Loucy (cell line): ENCODE data around the gene SLC16A5.
"Not testable (repeated sequence)": the region's sequence is repeated elsewhere in the genome, so short reads cannot be mapped to it uniquely, and the experiment has no call there.

Experiments
- H2AFZ ChIP-seq: fragments of 200-600 bp; sonication (generic); 2 replicates; pipeline ENCODE4 v1.6.0; 2016; ENCODE audit warnings: antibody characterized with exemption, mild to moderate bottlenecking, low read length, moderate library complexity
- H3F3A ChIP-seq: fragments of 200-600 bp; 2 replicates; pipeline ENCODE4 v1.6.0; 2016; ENCODE audit warnings: antibody characterized with exemption, low read depth, mild to moderate bottlenecking
- H3K27me3 ChIP-seq: fragments of 200-600 bp; sonication (generic); 2 replicates; pipeline ENCODE4 v1.6.1; 2014; ENCODE audit warnings: low read length, mild to moderate bottlenecking; ENCODE audit not compliant: insufficient read depth, poor library complexity, severe bottlenecking
- H3K36me3 ChIP-seq: fragments of 200-600 bp; sonication (generic); 2 replicates; pipeline ENCODE4 v1.6.1; 2016; ENCODE audit warnings: low read length; ENCODE audit not compliant: insufficient read depth
- H3K4me1 ChIP-seq: fragments of 200-600 bp; sonication (generic); 2 replicates; pipeline ENCODE4 v1.5.1; 2014; ENCODE audit warnings: low read length, mild to moderate bottlenecking; ENCODE audit not compliant: insufficient read depth, poor library complexity, severe bottlenecking
- H3K4me2 ChIP-seq: fragments of 200-600 bp; sonication (generic); 2 replicates; pipeline ENCODE4 v1.6.0; 2014; ENCODE audit warnings: antibody characterized with exemption, low read length, low read depth, mild to moderate bottlenecking; ENCODE audit not compliant: poor library complexity, severe bottlenecking
- H3K4me3 ChIP-seq: fragments of 200-600 bp; sonication (generic); 2 replicates; pipeline ENCODE4 v1.5.1; 2014; ENCODE audit warnings: low read length, mild to moderate bottlenecking, mixed read lengths; ENCODE audit not compliant: poor library complexity, severe bottlenecking
- H3K79me2 ChIP-seq: fragments of 200-600 bp; sonication (generic); 2 replicates; pipeline ENCODE4 v1.6.1; 2014; ENCODE audit warnings: low read length; ENCODE audit not compliant: insufficient read depth
- H3K9ac ChIP-seq: fragments of 200-600 bp; sonication (generic); 2 replicates; pipeline ENCODE4 v1.6.0; 2014; ENCODE audit warnings: mild to moderate bottlenecking, low read depth, low read length, moderate library complexity; ENCODE audit not compliant: poor library complexity, severe bottlenecking
- H3K9me2 ChIP-seq: fragments of 200-600 bp; sonication (generic); replicated peaks from 2 replicates; pipeline ENCODE4 v1.6.1; 2016; ENCODE audit warnings: low read depth, low read length, mixed read lengths
- H3K9me3 ChIP-seq: fragments of 200-600 bp; sonication (generic); 2 replicates; pipeline ENCODE4 v1.6.1; 2014; ENCODE audit warnings: mild to moderate bottlenecking, antibody characterized with exemption, low read length, low read depth; ENCODE audit not compliant: insufficient read depth
- H4K20me1 ChIP-seq: fragments of 200-600 bp; sonication (generic); 2 replicates; pipeline ENCODE4 v1.6.0; 2014; ENCODE audit warnings: antibody characterized with exemption, low read length, mild to moderate bottlenecking; ENCODE audit not compliant: insufficient read depth, poor library complexity, severe bottlenecking
- EZH2phosphoT487 ChIP-seq: fragments of 200-600 bp; IDR thresholded peaks from 2 replicates; pipeline ENCODE4 v1.6.1; 2018; ENCODE audit warnings: antibody characterized with exemption, mild to moderate bottlenecking, moderate library complexity, borderline replicate concordance
- TF ChIP-seq, protein P1 (sequence below): fragments of 200-600 bp; sonication (generic); conservative IDR thresholded peaks from 2 replicates; pipeline ENCODE4 v1.5.1; 2014; ENCODE audit warnings: mild to moderate bottlenecking, antibody characterized with exemption, low read length

The SLC16A5 gene, protein sequence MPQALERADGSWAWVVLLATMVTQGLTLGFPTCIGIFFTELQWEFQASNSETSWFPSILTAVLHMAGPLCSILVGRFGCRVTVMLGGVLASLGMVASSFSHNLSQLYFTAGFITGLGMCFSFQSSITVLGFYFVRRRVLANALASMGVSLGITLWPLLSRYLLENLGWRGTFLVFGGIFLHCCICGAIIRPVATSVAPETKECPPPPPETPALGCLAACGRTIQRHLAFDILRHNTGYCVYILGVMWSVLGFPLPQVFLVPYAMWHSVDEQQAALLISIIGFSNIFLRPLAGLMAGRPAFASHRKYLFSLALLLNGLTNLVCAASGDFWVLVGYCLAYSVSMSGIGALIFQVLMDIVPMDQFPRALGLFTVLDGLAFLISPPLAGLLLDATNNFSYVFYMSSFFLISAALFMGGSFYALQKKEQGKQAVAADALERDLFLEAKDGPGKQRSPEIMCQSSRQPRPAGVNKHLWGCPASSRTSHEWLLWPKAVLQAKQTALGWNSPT

DNA sequence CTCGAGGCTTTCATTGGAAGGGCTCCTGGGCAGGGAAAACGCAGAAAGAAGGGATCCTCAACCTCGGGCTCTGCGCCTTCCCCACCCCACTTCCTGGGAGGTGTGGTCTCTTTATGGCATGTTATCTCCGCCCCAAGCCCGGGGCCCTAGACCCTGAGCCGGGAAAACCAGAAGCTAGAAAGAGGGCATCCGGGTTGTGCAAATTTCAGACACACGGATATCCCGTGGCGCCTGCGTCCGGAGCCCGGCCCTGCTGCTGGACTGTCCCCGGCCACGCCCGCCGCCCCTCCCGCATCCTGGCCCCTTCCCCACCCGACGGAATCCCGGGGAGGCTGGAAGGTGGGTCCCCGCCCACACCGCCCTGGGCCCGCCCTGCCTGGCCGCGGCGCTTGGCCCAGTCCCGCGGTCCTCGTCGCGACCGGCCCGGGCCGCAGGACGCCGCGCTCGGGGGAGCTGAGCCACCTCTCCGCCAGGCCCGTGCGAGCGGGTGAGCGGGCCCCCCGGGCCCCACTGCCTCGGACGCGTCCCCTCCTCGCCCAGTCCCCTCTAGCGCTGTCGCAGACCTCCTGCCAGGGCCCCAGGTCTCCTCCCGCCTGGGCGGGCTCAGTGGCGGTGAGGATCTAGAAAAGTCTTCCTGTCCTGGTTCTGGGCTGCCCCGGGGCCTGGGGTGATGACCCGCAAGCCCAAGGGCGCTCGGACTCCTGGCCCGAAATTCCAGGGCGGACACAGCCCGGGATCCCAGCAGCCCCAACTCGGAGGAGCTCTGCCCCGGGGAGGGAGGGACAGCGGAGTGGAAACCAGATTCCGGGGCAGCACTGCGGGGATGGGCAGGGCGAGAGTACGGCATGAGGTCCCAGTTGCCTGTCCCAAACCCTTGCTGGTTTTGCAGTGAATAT lies at the start of gene SLC16A5:
TSS of gene SLC16A5 (plus strand) at position 397 of the 896 bp plus-strand sequence. CDS start 5,683 bp downstream, outside the sequence.
- Histone ChIP-seq H3F3A (no peaks in the 10 kb centered on the region), H3K9me3 (no peaks in the 10 kb centered on the region), H3K27me3 (no peaks in the 10 kb centered on the region), H3K4me3 (peak within 1 kb of the TSS; percentile 75), H3K36me3 (no peaks in the 10 kb centered on the region), H3K4me2 (peak within 1 kb of the TSS; percentile 76), H3K79me2 (no peaks in the 10 kb centered on the region), H3K9me2 (no peaks in the 10 kb centered on the region), H3K4me1 (peaks cover 19% of the 10 kb centered on the region), H4K20me1 (no peaks in the 10 kb centered on the region), H2AFZ (peak within 1 kb of the TSS; percentile 81), H3K9ac (peak within 1 kb of the TSS; percentile 74)
- no peak for TF ChIP-seq EZH2phosphoT487
- TF ChIP-seq, protein P1, sequence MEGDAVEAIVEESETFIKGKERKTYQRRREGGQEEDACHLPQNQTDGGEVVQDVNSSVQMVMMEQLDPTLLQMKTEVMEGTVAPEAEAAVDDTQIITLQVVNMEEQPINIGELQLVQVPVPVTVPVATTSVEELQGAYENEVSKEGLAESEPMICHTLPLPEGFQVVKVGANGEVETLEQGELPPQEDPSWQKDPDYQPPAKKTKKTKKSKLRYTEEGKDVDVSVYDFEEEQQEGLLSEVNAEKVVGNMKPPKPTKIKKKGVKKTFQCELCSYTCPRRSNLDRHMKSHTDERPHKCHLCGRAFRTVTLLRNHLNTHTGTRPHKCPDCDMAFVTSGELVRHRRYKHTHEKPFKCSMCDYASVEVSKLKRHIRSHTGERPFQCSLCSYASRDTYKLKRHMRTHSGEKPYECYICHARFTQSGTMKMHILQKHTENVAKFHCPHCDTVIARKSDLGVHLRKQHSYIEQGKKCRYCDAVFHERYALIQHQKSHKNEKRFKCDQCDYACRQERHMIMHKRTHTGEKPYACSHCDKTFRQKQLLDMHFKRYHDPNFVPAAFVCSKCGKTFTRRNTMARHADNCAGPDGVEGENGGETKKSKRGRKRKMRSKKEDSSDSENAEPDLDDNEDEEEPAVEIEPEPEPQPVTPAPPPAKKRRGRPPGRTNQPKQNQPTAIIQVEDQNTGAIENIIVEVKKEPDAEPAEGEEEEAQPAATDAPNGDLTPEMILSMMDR = no peak

DNA sequence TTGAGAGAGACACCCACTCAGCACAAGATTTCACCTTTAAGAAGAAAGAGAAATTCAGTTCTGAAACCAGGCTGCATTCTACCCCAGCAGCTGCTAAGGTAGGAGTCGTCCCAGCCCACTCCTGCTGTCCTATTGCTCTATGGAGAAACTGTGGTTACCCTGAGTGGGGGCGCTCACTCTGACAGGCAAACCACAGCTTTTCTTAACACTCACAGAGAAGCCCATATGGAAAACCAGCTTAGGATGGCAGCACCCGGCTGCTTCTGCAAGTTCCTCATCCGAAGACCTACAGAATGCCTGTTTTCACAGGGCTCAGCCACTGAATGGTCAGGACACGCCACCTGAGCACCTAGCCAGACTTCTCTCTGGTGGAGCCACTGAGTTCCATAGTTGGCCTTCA lies 48.5 kb upstream of the SLC16A5 start:
- H3K4me1 ChIP-seq = no peaks in the 10 kb centered on the region
- no peak overlapping the region for H3K4me2 ChIP-seq
- TF ChIP-seq EZH2phosphoT487 = no peak
- TF ChIP-seq, protein P1 = no peak
- no peak overlapping the region for H2AFZ ChIP-seq
- H3K4me3 ChIP-seq = no peak overlapping the region
- H3K79me2 ChIP-seq = no peaks in the 10 kb centered on the region
- H3K9me3 ChIP-seq = no peaks in the 10 kb centered on the region
- no peaks in the 10 kb centered on the region for H4K20me1 ChIP-seq
- no peaks in the 10 kb centered on the region for H3F3A ChIP-seq
- no peak overlapping the region for H3K9ac ChIP-seq
- no peaks in the 10 kb centered on the region for H3K9me2 ChIP-seq
- peaks cover 7% of the 10 kb centered on the region; the same call in 1 of the 2 replicates for H3K36me3 ChIP-seq
- H3K27me3 ChIP-seq = no peaks in the 10 kb centered on the region

DNA sequence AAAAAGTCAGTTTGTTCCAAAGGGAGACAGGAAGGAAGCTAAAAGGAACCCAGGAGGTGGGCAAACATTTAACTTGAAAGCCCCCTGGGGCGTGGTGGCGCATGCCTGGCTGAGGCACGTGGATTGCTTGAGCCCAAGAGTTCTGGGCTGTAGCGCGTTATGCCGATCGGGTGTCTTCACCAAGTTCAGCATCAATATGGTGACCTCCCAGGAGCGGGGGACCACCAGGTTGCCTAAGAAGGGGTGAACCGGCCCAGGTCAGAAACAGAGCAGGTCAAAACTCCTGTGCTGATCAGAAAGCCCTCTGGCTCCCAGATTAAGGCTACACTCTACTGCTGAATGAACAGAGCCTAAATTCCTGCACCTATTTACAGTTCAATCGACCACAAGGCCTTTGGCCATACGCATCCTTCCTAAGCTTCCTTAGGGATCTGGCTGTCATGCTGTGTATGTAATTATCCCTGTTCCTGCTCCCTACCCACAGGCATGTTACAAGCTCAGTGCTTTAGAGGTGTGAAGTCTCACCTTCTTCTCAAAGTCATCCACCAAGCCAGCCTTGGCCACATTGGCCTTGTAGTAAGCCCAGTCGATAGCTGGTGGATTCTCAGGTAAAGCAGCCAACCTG lies 46.0 kb upstream of the SLC16A5 start:
- H4K20me1 ChIP-seq = no peaks in the 10 kb centered on the region
- TF ChIP-seq, protein P1 = no peak
- no peak for TF ChIP-seq EZH2phosphoT487
- no peaks in the 10 kb centered on the region for H3K9me2 ChIP-seq
- H3K4me2 ChIP-seq = no peak overlapping the region
- no peak overlapping the region for H3K9ac ChIP-seq
- peaks cover 12% of the 10 kb centered on the region for H3K79me2 ChIP-seq
- H3K36me3 ChIP-seq = peaks cover 7% of the 10 kb centered on the region; the same call in 1 of the 2 replicates
- no peaks in the 10 kb centered on the region for H3K4me1 ChIP-seq
- H3K9me3 ChIP-seq = no peaks in the 10 kb centered on the region
- H3F3A ChIP-seq = no peaks in the 10 kb centered on the region
- H3K27me3 ChIP-seq = no peaks in the 10 kb centered on the region
- H2AFZ ChIP-seq = no peak overlapping the region
- H3K4me3 ChIP-seq = no peak overlapping the region

DNA sequence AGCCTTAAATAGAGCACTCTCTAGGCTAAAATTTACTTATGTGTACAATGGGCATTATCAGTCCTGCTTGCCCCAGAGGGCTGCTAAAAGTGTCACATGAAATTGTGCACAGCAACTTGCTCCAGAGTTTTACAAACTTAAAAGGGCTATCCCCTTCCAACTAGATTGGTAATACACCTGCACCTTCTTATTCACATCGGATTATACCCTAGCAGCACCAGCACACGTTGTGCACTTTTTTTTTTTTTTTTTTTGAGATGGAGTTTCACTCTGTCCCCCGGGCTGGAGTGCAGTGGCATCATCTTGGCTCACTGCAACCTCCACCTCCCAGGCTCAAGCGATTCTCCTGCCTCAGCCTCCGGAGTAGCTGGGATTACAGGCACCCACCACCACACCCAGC lies 44.0 kb upstream of the SLC16A5 start:
- H3K4me2 ChIP-seq, H3K4me3 ChIP-seq, H3K27me3 ChIP-seq, H3F3A ChIP-seq, H3K9me2 ChIP-seq, H3K36me3 ChIP-seq, H3K9ac ChIP-seq, H4K20me1 ChIP-seq, H3K9me3 ChIP-seq, H2AFZ ChIP-seq: not testable (repeated sequence)
- Histone ChIP-seq H3K4me1 (peaks cover 12% of the 10 kb centered on the region), H3K79me2 (peaks cover 27% of the 10 kb centered on the region)
